SH-SY5Y (cell line): ENCODE measurements around the gene PXMP4.

ENCODE experiments used
- GATA2 ChIP-seq: IDR thresholded peaks from 2 replicates; pipeline ENCODE4 v1.6.1; 2011; ENCODE audit warnings: mild to moderate bottlenecking, low read depth, low read length
- GATA3 ChIP-seq: IDR thresholded peaks from 2 replicates; pipeline ENCODE4 v1.6.1; 2011; ENCODE audit warnings: low read depth, mild to moderate bottlenecking, low read length, moderate library complexity

Gene PXMP4

DNA sequence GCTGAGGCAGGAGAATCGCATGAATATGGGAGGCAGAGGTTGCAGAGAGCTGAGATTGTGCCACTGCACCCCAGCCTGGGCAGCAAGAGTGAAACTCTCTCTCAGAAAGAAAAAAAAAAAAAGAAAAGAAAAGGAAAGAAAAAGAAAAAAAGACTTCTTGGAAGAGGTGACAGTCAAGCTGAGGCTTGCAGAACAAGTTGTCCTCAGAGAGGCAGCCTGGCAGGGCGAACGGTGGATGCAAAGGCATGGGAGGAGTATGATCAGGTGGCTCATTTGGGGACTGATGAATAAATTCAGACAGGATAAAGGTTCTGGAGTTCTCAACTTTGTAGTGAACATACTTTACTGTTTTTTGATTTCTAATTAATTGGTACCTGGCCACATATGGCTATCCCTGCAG, 24.1 kb upstream of the PXMP4 start:
- no peak for TF ChIP-seq GATA2
- no peak for TF ChIP-seq GATA3

- TF ChIP-seq GATA3, result no peak
Measured at GRCh38 chr20:33740189-33740588, 20.1 kb upstream of the PXMP4 start.

GRCh38 chr20:33739493-33739892, 19.4 kb upstream of the PXMP4 start:
- TF ChIP-seq GATA3 (no peak), GATA2 (no peak)

- TF ChIP-seq GATA3, result no peak
- no peak for TF ChIP-seq GATA2
Measured at GRCh38 chr20:33736962-33737361, 16.9 kb upstream of the PXMP4 start.

DNA sequence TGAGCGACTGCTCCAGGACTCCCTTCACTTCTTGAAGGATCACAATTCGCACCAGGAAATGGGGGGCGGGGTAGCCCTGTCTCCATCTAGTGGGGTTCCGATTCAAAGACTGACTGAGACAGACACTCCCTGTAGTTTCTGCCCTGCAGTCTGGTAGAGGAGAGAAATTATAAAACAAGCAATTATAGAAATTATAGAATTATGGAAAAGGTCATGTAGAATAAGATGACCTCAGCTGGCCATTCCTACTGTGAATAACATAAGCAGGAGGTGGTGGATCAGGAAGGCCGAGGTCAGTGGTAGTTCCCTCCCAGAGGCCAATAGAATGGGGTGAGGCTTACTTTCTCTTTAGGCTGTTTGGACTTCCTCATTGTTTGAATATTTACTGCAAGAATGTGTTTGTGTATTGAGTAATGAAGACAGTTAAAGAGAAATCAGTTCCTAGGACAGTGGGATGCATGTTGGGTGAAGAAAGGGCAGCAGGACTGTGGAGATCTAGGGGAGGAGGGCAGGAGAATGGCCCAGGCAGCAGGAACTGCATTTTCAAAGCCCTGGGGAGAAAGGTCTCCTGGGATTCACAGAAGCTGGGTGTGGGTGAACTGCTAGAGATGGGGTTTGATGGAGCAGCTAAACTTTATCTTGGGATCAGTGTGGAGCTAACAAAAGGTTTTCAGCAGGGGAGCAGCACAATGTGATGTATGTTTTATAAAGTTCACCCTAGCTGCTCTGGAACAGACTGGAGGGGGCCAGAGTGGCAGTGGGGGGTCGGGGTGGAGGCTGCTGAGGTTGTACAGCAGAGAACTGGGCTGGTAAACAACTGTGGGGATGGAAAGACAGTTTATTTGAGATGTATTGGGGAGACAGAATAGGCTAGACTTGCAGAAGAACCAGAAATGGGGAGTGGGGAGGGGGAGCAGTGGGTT, 13.8 kb upstream of the PXMP4 start:
- no peak for TF ChIP-seq GATA3
- TF ChIP-seq GATA2, result no peak

- TF ChIP-seq GATA3 (no peak), GATA2 (peak; percentile 37; the same call in 1 of the 2 replicates)
Measured at GRCh38 chr20:33732166-33732970, 12.3 kb upstream of the PXMP4 start.

DNA sequence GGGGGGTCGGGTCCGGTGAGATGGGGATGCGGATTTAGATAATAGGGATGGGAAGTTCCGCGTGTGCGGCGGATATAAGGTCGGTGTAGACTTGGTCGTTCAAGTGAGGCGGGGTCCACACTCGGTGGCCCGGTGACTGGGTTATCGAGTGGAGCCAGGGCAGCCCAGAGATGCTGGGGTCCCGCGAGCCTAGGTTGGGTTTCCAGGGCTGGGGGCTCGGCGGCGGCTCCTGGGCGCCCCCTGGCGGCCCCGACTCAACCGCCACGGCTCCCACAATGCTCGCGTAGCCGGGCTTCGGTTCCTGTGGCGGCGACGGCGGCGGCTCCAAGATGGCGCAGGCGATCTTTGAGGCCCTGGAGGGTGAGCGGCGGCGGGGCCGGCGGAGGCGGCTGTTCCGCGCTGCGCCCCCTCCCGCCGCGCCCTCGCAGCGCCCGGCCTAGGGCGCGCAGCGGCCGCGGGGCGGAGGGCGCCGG, 11.6 kb upstream of the PXMP4 start, which contains the start of gene ZNF341:
Gene ZNF341, plus strand, starts transcription at position 304 of the 473 bp plus-strand sequence. Its CDS starts 26 bp downstream, at position 330.
- no peak for TF ChIP-seq GATA3
- TF ChIP-seq GATA2, result no peak

GRCh38 chr20:33730946-33731692, 11.0 kb upstream of the PXMP4 start:
- TF ChIP-seq GATA3 (no peak), GATA2 (no peak)

DNA sequence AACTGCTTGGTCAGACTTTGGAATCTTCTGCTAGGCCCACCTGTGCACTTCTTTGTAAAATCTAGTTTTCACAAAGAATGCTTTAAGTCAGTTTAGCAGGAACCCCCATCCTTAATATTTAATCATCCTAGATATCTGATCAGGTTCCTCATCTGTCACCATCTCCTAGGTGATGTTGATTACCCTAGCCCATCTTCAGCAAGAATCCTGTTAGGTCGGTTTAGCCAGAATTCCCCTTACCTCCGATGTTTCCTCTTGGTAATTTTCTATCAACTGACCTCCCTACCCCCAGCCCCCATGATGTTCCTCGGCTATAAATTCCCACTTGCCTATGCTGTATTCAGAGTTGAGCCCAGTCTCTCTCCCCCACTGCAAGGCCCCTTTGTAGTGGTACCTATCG, 9.0 kb upstream of the PXMP4 start:
- TF ChIP-seq GATA3 (no peak), GATA2 (no peak)

DNA sequence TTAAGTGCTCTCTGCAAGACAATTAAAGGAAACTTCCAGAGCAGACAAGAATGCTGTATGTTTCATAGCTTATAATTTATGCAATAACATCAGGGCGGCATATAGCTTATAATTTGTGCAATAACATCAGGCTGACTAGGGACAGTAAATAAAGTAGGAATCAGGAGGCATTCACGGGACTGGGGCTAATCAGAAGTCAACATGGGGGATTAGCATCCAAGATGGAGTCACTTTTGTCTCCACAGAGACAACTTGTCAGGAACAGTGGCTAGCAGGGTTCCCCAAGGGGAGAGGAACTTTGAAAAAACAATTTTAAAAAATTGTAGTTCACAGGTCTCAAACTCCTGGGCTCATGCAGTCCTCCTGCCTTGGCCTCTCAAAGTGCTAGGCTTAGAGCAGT, 8.4 kb upstream of the PXMP4 start:
- TF ChIP-seq GATA2 (no peak), GATA3 (no peak)

DNA sequence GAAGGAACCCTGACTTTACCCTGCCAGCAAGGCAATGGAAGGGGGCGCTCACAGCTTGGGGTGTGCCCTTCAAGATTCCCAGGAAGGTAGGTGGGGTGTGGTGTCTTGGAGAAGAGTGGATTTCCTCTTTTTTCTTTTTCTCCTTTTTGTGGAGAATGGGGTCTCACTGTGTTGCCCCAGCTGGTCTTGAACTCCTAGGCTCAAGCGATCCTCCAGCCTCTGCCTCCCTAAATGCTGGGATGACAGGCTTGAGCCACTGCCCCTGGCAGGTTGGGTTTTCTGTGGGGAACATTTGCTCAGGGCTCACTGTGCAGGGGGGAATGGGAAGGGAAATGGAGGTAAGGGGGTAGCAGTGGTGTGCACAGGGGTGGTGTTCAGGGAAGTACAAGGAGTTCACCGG, 7.7 kb upstream of the PXMP4 start:
- TF ChIP-seq GATA2 (no peak), GATA3 (no peak)

DNA sequence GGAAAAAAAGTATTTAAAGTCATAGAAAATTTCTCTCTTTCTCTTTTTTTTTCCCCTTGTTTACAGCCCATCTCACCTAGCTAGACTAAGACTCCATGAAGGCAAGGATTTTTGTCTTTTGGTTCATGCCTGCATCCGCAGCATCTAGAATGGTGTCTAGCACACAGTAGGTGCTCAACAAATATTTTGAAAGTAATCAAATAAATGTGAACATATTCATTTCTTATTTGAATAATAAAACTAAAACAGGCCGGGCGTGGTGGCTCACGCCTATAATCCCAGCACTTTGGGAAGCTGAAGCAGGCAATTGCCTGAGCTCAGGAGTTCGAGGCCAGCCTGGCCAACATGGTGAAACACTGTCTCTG, 7.0 kb upstream of the PXMP4 start:
- no peak for TF ChIP-seq GATA2
- no peak for TF ChIP-seq GATA3

GRCh38 chr20:33725607-33726264, 5.6 kb upstream of the PXMP4 start:
- TF ChIP-seq GATA3 (no peak), GATA2 (no peak)

DNA sequence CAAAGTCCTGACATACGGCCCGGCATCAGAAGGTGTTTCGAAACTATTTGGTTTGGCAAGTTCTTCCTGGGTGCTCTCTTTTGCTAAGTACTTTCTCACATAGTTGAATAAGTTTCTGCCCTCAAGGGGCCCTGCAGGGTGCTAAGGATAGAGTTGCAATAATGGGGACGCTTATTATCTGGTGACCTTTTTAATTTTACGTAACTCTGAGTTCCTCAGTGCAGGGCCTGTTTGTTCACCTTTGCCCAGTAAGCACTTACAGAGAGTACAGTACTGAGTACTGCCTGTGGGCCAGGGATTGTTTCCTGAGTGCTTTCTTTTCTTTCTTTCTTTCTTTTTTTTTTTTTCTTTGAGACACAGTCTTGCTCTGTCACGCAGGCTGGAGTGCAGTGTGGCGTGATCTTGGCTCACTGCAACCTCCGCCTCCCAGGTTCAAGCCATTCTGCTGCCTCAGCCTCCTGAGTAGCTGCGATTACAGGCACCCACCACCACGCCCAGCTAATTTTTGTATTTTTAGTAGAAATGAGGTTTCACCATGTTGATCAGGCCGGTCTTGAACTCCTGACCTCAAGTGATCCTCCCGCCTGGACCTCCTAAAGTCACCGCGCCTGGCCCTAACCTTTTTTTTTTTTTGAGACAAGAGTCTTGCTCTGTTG, 4.5 kb upstream of the PXMP4 start:
- TF ChIP-seq GATA3 (no peak), GATA2 (no peak)
